Activated CD4-positive, CD25-positive, alpha-beta regulatory T cell treated with anti-CD3 and anti-CD28 coated beads, Interleukin-2, amount 50 U/mL, for 24 hours (primary cell): ENCODE results near the gene SLCO4A1.

Source experiments
- ATAC-seq, 2 donors: fragments of 150-1000 bp; cut with Tn5 transposase; one replicate each; pipeline ENCODE4 v1.10.0; 2021; ENCODE audit warnings: mild to moderate bottlenecking in 1 of 2, moderate library complexity in 1 of 2

The SLCO4A1 gene

DNA sequence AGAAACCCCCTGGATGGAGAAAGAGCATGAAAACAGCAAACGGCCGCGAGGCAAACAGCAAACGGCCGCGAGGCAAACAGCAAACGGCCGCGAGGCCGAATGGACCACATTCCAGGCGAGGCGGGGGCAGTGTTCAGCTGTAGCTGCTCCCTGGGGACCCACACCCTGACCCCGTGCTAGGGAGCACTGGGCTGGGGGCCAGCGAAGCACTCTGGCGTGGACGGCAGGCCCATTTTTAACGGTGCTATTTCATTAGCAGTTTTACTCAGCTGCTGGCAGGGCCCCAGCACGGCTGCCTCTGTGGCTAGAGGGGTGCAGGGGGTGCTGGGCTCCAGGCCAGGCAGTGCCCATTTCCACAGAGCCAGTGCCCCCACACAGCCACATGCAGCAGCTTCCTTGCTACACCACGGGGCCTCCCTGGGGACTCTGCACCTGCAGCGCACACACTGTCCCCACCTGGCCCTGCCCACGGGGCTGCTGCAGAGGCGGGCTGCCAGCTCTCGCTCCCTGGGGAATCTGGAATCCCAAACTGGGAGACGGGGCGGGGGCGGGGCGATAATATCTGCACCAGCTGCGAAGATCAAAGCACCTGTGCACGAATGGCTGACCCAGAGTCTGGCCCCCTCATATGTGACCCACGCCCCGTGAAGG lies 35.6 kb upstream of the SLCO4A1 start:
- ATAC-seq: no peak

DNA sequence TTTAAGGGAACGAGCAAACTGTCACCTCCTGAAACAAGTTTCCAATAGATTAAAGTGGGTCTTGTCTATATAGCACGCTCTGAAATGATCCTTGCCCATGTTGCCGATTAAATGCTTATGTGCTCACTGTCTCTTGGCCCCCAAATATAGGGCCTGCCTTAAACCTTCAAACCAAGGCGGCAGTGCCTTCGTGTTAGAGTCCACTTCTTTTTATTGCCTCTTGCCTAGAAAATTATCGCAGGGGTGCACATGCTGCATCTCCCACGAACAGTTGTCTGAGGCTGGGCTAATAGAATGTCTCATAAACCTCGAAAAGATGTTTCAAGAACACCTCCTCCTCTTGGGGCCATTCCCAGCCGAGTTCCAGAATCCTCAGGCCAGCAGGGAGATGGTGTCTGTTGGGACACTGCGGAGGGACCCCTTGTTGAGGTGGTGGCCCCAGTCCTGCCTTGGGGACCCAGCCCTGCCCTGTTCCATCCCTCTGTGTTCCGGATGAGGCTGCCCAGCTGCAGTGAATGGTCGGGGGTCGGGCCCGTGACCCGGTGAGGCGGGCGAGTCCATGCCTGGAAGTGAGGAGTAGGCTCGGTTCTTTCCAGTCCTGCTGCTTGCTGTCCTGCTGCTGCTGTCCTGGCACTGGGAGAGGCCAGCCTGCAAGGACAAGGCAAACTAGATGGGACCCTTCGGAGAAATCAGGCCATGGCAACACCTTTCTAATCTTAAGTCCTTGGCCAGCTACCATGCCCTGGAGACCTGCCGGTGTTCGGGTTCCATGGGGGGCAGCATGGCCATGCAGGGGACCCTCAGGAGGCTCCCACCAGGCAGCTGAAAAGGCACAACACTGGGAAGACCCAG lies 34.7 kb upstream of the SLCO4A1 start:
- no peak for ATAC-seq

DNA sequence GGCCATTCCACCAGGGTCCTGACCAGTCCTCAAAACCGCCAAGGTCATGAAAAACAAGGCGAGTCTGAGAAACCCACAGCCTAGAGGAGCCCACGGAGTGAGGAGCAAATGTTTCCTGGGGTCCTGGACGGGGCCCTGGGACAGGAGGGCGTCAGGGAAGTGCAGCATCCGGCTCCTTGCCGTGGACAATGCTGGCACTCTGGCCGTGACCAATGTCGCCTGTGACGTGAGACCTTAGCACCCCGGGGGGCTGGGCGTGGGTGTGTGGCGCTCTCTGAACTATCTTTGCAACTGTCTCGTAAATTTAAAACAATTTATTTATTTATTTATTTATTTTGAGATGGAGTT lies 34.1 kb upstream of the SLCO4A1 start:
- ATAC-seq: no peak

DNA sequence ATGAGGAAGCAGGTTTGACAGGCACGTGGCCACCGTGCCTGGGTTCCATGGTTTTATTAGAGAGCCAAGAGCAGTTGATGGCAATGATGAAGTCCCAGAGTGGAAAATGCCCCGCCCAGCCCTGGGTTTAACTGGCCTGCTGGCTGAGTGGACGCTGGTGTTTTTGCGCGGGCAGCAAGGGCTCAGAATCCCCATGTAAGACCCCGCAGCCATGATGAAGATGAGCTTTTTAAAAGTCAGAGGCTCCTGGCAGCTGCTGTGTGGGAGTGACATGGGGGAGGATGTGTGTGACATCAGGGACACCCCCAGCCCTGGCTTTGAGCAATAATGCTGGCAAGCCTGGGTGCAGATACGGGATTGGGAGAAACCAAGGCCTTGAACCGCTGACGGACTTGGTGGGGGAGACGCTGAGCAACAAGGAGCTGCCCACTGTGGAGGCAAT lies 33.0 kb upstream of the SLCO4A1 start:
- ATAC-seq: no peak

DNA sequence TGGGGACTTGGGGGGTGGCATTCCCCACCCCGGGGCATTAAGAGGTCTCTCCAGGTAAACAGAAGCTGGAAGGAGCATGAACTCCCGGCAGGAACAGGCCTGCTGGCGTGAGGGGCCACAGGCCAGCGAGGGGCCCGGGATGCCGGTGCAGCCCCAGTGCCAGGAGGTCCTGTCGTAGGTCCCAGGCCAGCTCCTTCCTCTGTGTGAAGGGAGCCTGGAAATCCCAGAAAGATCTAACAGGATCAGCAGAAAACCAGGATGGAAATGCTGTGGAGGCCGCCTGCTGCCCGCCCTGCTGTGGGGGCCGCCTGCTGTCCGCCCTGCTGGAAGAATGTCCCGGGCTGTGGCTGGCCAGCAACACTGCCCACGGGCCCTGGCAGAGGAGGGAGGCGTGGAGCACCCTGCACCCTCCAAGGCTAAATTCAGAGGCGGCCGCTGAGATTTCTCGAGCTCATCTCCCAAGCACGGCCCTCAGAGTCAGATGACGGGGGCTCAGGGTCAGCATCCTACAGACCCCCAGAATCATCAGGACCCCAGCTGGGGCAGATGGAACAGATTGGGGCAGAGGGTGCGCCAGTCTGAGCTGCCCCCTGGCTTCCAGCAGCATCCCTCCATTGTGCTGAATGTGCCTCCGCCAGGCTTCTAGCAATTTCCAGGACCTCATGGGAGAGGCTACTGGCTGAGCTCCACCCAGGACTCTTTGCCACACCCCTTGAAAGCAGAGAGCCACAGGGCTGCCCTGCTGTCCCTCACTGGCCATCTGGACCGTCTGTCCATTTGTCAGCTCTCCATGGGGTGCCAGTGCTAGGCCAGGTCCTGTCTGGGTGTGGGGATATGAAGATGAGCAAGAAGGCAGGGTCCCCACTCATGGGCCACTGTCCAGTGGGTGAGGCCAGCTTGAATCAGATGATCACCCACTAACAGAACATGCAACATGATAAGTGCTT lies 32.2 kb upstream of the SLCO4A1 start:
- ATAC-seq: no peak

DNA sequence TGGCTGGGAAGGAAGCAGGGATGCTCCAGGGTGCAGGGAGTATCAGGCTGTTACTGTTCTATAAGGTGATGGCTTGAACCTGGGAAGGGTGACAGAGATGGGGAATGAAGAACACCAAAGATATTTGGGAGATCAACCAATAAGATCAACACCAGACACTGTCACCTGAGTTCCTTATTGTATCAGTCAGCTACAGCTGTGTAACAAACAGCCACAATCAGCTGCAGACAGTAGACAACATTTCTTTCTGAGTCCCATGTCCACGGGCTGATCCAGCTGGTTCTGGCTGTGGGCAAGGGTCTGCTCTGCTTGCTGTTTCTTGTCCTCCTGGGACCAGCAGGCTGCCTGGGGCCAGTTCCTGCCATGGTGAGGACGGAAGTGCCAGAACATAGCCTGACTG lies 31.3 kb upstream of the SLCO4A1 start:
- ATAC-seq: no peak

DNA sequence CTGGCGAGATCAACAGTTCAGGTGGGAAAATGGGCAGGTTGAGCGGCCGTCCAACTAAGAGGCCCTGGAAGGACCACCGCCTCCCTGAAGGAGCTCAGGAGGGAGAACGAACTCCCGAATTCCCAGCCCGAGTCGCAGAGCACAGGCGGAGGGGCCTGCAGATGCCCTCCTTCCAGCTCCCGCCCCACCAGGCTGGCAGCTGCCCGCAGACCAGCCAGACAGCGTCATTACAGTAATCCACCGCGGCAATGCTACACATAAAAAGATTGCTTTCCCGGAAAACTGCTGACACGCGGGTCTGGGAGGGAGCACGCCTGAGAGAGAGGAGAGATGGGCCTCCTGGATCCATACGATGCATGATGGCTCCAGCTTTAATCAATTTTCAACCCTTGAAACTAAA lies 30.5 kb upstream of the SLCO4A1 start:
- no peak for ATAC-seq

DNA sequence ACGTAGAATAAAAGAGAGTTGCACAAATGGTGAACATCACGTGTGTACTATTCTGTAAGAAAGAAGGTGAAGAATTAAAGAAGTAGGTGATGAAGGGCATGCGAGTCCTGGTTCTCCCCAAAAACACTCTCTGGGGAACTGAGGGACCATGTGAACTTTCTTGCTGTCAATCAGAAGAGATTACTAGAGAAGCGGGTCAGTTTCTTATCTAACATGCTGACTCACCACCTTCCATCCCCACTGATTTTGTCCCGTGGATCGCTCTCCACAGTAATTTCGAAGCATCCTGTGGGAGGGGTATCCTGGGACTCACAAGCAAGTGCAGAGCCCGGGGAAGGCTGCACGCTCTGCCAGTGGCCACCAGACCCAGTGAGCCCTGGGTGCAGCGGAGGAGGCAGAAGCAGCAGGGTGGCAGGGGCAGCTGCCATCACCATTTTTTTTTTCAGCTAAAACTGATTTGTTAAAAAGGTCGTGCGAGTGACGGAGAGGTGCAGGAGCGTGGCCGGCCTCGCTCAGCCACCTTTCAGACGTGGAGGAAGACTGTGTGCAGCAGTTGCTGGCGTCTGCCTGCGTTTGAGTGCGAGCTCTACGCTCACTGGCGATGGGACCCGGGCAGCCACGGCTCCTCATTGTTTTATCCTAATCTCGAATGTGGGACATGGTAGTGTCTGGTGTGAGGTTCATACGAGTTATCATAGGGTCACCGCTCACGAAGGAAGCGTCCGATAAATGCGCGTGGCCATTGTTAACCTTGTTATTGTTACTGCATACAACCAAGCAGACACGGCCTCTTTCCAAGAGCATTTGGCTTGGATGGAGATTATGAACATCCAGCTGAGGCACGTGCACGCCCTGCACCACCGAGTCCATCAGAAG lies 28.0 kb upstream of the SLCO4A1 start:
- no peak for ATAC-seq

DNA sequence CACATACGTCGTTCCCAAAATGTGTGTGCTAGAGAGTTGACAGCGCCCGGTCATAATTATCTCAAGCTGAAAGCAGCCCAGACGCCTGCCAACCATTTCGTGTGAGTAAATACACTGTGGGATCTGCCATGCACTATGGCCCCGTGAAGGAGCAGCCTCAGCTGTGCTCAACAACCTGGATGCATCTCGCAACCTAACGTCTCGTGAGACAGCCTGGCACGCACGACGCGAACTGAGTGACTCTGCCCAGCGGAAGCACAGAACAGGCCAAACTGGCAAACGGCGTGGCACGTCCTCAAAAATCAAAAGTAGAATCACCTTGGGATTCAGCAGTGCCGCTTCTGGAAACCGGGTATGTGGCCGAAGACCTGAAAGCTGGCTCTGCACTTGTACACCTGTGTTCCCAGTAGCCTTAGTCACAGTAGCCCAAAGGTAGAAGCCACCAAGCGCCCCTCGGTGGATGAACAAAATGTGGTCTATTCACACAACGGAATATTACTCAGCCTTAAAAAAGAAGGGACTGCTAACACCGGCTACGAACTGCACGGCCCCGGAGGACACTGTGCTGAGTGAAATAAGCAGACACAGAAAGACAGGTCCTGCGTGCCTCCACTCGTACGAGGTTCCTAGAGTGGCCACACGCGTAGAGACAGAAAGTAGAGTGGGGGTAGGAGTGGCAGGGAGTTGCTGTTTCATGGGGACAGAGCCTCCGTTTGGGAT lies 27.2 kb upstream of the SLCO4A1 start:
- ATAC-seq: no peak

DNA sequence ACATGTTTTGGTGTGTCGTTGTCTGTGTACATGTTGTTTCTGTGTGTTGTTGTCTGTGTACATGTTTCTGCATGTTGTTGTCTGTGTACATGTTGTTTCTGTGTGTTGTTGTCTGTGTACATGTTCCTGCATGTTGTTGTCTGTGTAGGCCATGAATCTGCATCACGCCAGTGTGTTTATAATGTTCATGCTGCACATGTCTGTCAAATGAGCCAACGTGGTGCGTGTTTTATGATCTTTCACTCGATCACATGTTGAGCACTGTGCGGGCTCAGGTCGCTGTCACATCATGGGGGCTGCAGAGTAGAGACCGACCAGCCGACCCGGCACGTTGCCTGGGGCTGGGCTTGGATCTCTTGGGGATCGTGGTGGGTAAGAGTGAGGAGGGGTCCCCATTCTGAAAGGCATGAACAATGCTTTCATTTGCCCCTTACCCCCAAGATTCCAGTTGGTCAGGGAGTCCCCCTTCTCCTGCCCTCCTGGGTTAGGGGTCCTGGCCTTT lies 26.5 kb upstream of the SLCO4A1 start:
- ATAC-seq: no peak

DNA sequence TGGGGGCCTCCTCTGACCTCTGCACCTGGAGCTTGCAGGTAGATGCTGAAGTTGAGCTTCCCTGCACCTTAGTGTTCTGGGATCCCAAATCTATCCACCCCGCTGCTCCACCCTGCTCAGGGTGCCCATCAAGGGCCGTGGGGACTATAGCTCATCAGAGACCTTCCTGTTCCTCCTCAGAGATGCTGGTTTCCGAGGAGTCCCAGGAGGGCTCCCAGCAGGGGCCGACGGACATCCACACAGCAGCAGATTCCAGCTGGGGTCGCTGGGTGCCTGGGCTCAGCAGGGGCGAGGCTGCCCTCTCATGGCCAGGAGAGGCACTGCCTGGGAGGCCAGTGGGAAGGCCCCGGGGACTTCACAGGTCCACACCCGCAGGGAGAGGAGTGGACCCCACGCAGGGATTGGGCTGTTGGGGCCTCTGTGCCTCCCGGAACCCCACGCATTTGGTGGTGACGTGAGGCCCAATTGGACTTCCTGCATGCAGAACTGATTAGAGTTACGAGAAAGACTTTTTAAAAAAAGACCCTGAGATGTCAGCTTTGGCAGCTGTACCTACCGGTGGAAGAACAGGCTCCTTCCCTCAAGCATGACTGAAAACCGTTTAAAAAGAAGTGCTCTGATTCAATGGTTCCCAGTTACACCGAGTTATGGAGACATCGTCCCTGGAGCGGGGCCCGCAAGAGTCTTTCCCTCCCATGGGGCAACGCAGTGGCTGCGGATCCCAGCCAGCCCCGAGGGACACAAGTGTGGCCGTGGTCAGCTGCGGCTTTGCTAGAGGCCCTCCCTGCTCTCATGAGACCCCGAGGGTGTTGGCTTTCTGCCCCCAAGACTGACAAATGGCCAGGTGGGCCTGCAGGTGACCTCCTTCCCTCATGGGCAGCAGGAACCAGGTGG lies 25.3 kb upstream of the SLCO4A1 start:
- ATAC-seq: peak; percentile 67 to 74

DNA sequence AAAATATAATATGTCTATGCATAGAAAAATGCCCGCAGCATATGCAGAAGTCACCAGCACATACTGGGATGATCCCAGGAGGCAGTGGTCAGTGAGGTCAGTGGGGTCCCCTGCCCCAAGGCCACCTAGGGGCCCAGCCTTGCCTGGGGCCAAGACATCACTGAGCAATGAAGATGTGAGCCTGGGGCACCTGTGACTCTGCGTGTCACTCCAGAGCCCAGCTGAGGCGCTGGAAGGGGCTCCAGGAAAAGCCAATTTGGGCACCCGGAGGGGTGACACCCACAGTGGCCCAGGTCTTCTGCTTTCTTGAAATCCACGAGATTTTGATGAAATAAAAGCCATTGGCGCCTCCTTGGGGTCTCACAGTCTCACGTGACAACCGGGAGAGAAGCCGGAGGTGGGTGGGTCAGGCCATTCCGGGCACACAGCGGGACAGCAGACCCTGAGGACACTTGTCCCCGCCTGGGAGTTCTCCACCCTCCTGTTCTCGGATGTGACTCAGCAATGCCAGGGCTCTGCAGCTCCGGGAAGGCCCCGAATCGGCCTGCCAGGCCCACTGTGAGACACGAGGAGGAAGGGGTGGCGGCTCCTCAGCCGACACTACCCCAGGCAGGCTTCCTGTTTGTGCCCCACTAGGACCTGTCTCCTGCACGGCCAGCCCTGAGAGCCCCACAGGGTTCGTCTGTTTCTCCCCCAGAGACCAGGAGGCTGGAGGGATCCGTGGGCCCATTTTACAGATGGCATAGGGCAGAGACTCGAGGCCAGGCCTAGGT lies 24.4 kb upstream of the SLCO4A1 start:
- ATAC-seq: peak; percentile 80

DNA sequence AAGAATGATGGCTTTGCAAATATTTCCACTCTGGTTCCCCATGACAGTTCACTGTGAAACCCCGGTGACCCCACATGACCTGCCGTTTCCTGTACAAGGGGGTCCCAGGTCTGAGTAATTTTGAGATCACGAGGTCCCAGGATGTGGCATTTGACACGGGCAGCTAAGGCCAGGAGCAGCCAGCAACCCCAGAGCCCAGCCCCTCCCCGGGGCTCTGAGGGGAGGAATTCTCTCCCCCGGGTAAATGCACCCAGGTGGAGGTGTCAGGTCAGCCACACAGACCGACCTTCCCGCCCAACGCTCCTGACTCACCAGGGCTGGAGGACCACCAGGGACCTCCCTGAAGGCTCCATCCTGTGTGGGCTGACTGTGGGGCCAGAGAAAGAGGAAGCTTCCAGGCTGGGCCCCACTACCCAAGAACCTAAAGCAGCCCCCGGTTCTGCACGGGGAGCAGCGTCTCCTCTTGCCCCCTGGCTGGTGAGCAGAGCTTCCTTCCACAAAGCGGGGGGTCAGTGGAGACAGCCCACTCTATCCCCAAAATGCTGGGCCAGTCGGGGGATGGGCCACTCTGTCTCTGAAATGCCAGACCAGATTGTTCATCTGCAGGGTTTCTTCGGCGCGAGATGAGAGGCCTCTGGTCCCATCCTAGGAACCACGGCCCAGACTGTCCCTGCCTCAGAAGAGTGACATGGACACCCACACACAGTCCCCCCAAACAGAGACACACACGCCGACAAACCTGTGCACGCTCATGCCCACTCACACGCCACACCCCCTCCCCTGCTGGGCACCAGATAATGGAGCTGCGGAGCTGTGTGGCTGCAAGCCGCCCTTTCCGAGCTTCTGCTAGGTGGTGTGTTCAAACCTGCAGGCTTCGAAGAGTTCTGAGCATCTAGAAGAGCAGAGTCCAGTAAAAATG lies 23.4 kb upstream of the SLCO4A1 start:
- peak; percentile 37 to 60 for ATAC-seq

DNA sequence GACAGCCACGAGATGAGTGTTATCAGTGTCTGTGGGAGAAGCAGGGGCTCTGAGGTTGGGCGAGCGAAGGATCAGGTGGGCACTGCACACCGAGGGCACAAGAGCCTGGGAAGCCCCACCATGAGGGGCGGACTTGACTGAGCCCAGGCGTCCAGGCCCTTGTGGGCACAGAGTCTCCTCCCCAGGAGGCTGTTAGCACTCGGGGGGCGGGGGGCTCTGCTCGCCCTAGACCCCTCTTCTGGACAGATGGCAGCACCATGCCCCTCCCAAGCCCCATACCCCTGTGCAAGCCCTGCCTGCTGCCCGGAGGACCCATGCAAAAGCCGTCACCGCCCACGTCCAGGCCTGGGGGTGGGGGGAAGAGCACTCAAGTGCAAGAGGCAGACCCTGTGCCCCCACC lies 21.7 kb upstream of the SLCO4A1 start:
- no peak for ATAC-seq

DNA sequence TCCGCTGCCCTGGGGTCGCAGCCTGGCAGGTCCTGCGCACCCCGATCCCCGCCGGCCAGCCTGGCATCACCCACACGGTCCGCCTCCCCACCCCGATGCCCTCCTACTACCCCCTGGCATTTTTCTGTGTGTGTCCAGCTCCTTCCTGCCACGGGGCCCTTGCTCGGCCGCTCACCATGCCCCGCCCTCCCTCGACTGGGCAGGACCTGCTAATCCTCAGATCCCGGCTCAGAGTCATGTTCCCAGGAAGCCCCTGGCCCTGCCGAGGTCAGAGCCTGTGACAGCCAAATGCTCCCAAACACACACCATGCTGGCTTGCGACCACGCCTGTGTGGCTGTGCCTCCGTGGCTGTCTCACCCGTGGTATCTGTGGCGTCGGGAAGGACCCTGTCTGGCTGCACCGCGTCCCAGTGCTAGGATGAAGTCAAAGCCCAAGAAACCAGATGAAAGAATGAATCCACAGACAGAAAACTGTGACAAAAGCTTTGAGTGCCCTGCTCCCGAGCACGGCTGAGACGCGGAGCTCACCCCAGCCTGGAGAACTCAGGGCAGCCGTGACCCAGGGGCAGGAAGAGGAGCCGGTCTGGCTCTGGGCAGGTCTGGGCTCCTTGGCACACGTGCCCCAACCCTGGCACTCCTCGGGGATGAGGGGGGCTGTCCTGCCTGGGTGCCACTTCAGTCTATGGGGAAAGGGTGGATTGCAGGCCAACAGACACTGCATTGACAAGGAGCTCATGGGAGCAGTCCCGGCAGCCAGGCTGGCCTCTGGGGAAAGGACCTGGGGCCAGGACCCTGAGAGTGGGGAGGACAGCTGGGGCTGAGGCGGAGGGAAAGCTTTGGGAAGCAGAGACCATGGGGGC lies 20.8 kb upstream of the SLCO4A1 start:
- ATAC-seq: no peak

DNA sequence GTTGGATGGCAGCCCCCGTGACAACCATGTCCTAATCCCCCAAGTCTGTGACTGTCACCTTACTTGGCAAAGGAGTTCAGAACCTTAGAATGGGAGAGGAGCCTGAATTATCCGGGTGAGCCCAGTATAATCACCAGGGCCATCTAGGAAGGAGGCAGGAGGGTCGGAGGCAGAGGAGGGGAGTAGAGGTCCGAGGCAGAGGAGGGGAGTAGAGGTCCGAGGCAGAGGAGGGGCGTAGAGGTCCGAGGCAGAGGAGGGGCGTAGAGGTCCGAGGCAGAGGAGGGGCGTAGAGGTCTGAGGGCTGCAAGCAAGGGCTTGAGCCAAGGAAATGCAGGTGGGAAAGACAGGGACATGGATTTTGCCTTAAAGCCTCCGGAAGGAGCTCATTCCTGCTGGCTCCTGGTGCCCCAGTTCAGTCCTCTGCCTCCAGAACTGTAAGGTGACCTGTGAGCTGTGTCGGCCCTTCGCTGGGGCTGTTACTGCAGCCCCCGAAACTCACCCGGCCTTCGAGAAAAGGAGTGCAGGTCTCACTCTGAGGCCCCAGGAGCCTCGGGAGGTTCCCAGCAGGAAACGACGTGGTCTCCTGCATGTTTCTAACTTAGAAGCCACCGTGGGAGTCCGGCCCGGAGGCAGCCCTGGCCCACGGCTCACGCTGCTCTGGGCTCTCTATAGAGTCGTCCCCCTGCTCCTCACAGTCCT lies 20.0 kb upstream of the SLCO4A1 start:
- ATAC-seq: no peak
